Subcutaneous abdominal adipose tissue (tissue), 5 donors: ENCODE data around the gene SERPINB1.
"Not testable (repeated sequence)": the region's sequence is repeated elsewhere in the genome, so short reads cannot be mapped to it uniquely, and the experiment has no call there.

ENCODE experiments used
- H3K27ac ChIP-seq: one replicate; pipeline ENCODE4 v1.7.0; 2013; ENCODE audit warnings: low read depth, mild to moderate bottlenecking, inconsistent platforms, low read length, moderate library complexity
- H3K27me3 ChIP-seq, 5 donors: one replicate each; pipeline ENCODE4 v1.7.0; 2013; ENCODE audit warnings: low read length in 5 of 5, inconsistent platforms in 1 of 5; ENCODE audit not compliant: control insufficient read depth in 5 of 5, insufficient read depth in 4 of 5
- H3K36me3 ChIP-seq, 5 donors: one replicate each; pipeline ENCODE4 v1.7.0; 2013; ENCODE audit warnings: low read length in 5 of 5; ENCODE audit not compliant: control insufficient read depth in 5 of 5, insufficient read depth in 5 of 5
- H3K4me1 ChIP-seq, 5 donors: one replicate each; pipeline ENCODE4 v1.7.0; 2013; ENCODE audit warnings: low read length in 5 of 5, mild to moderate bottlenecking in 3 of 5, moderate library complexity in 1 of 5; ENCODE audit not compliant: control insufficient read depth in 5 of 5, insufficient read depth in 5 of 5
- H3K4me3 ChIP-seq, 5 donors: one replicate each; pipeline ENCODE4 v1.7.0; 2013; ENCODE audit warnings: low read length in 5 of 5, low read depth in 1 of 5
- H3K9ac ChIP-seq, 5 donors: one replicate each; pipeline ENCODE4 v1.7.0; 2013; ENCODE audit warnings: low read length in 5 of 5, mild to moderate bottlenecking in 4 of 5, moderate library complexity in 3 of 5
- H3K9me3 ChIP-seq, 5 donors: one replicate each; pipeline ENCODE4 v1.7.0; 2013; ENCODE audit warnings: low read length in 5 of 5; ENCODE audit not compliant: control insufficient read depth in 5 of 5
- donor health status: healthy.
- donor health status: healthy.
- donor health status: healthy.
- donor health status: healthy.
- donor health status: healthy.

Gene SERPINB1

DNA sequence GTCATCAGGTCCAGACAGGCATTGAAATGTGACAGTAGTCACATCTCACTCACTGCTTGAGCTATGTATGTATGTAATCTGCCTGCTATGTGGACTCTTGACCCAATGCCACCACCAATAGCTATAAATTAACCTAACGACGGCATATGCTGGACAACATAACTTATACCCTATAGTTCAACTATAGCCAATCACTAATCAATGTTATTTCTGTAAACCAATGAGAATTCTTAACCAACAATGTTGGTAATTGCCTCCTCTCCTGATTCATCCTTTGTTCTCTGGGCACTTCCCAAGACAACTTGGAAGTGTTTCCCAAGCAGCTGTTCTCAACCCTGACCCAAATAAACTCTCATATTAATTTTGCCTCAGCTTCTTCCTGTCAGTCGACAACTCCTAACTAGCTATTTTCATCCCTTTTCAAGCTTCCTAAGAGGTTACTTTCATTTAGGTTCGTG is 24.1 kb upstream of the SERPINB1 start:
- Histone ChIP-seq H3K9ac (no peak overlapping the region), H3K36me3 (no peaks in the 10 kb centered on the region), H3K4me3 (peak overlapping the region in 4 of 5 donors; percentile 4 to 25 (median 13)), H3K27me3 (no peaks in the 10 kb centered on the region), H3K9me3 (no peaks in the 10 kb centered on the region), H3K4me1 (peaks cover 2 to 18% (median 12%) of the 10 kb centered on the region in 5 donors), H3K27ac (peak overlapping the region; percentile 35)

DNA sequence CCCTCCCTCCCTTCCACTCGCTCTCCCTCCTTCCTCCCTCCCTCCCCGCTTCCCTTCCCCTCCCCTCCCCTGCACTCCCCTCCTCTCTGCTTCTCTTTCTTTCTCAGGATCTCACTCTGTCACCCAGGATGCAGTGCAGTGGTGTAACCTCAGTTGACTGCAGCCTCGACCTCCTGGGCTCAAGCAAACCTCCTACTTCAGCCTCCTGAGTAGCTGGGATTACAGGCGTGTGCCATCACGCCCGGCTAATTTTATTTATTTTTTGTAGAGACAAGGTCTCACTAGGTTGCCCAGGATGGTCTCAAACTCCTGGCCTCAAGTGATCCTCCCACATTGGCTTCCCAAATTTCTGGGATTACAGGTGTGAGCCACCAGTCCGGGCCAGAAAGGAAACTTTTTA is 23.6 kb upstream of the SERPINB1 start:
- H3K36me3 ChIP-seq = no peaks in the 10 kb centered on the region
- no peak overlapping the region for H3K9ac ChIP-seq
- H3K9me3 ChIP-seq = no peaks in the 10 kb centered on the region
- no peak overlapping the region for H3K4me3 ChIP-seq
- H3K27me3 ChIP-seq = no peaks in the 10 kb centered on the region
- H3K4me1 ChIP-seq = peaks cover 2 to 18% (median 12%) of the 10 kb centered on the region in 5 donors
- no peak overlapping the region for H3K27ac ChIP-seq

DNA sequence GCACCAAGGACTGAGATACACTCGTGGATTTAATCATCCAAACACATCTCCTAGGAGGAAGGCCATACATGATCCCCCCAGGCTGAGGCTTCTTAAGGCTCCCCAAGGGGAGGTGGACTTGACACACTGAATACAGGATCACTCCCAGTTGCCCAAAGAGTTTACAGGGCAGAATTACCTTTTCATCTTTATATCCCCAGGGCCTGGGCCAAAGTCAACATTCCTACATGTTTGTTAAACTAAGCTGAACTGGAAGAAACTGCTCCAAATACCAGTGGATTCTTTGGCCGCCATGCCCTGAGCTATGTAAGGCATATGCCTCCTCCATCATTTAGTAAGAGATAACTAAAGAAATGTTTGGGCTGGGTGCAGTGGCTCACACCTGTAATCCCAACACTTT is 22.2 kb upstream of the SERPINB1 start:
- Histone ChIP-seq H3K9me3 (no peaks in the 10 kb centered on the region), H3K4me3 (no peak overlapping the region), H3K4me1 (peaks cover 2 to 23% (median 14%) of the 10 kb centered on the region in 5 donors), H3K27ac (no peak overlapping the region), H3K9ac (no peak overlapping the region), H3K27me3 (no peaks in the 10 kb centered on the region), H3K36me3 (no peaks in the 10 kb centered on the region)

DNA sequence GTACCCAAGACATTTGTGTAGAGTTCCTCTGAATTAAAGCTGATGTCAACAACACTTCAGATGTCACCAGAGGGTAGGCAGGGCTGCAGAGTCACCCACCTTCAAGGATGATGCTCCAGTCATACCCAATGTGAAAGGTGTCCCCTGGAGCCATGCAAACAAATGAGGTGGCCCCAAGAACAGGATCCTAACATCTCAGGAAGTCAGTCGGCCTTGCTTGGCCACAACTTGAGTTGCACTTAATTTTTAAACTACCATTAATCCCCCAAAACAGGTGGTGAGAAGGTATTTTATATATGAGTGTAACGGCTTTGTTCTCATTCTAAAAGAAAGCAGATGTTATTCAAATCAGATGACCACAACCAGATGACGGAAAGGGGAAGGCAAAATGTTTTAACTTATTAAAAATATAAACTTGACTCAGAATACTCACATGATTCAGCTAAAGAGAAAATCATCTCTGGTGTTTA is 21.1 kb upstream of the SERPINB1 start:
- no peaks in the 10 kb centered on the region for H3K36me3 ChIP-seq
- H3K27ac ChIP-seq = no peak overlapping the region
- peaks cover 2 to 34% (median 20%) of the 10 kb centered on the region in 5 donors for H3K4me1 ChIP-seq
- H3K4me3 ChIP-seq = no peak overlapping the region
- no peak overlapping the region for H3K9ac ChIP-seq
- H3K9me3 ChIP-seq = no peaks in the 10 kb centered on the region
- H3K27me3 ChIP-seq = no peaks in the 10 kb centered on the region

DNA sequence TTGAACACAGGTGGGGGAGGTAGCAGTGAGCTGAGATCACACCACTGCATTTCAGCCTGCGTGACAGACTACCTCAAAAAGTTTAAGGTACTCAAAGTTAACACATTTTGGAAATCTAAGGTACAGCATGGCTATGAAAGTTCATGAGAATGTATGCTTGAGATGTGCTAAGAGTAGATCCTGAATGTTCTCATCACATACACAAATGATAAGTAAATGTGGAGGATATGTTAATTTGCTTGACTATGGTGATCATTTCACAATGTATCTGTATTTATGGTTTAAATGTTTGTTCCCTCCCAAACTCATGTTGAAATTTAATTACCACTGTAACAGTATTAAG is 20.1 kb upstream of the SERPINB1 start:
- Histone ChIP-seq H3K36me3 (no peaks in the 10 kb centered on the region), H3K4me1 (peaks cover 2 to 43% (median 23%) of the 10 kb centered on the region in 5 donors), H3K27me3 (no peaks in the 10 kb centered on the region), H3K9me3 (no peaks in the 10 kb centered on the region), H3K27ac (no peak overlapping the region), H3K9ac (no peak overlapping the region), H3K4me3 (no peak overlapping the region)

DNA sequence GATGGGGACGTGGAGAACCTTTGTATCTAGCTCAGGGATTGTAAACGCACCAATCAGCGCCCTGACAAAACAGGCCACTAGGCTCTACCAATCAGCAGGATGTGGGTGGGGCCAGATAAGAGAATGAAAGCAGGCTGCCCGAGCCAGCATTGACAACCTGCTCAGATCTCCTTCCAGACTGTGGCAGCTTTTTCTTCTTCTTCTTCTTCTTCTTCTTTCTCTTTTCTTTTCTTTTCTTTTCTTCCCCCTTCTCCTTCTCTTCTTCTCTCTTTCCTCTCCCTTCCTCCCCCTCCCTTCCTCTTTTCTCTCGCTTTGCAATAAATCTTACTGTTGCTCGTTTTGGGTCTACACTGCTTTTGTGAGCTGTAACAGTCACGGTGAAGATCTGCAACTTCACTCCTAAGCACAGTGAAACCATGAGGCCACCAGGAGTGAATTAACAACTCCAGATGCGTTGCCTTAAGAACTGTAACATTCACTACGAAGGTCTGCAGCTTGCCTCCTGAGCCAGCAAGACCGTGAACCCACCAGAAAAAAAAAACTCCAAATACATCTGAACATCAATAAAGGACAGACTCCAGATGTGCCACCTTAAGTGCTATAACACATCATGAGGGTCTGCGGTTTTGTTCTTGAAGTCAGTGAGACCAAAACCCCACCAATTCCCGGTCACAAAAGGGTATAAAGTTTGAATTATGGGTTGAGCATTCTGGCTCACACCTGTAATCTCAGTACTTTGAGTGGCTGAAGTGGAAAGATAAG is 19.6 kb upstream of the SERPINB1 start:
- no peak overlapping the region for H3K27ac ChIP-seq
- H3K36me3 ChIP-seq = no peaks in the 10 kb centered on the region
- peaks cover 2 to 40% (median 22%) of the 10 kb centered on the region in 5 donors for H3K4me1 ChIP-seq

DNA sequence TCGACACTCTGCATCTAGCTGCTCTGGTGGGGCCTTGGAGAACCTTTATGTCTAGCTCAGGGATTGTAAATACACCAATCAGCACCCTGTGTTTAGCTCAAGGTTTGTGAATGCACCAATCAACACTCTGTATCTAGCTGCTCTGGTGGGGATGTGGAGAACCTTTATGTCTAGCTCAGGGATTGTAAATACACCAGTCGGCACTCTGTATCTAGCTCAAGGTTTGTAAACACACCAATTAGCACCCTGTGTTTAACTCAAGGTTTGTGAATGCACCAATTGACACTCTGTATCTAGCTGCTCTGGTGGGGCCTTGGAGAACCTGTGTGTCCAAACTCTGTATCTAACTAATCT is 19.0 kb upstream of the SERPINB1 start:
- peaks cover 2 to 35% (median 17%) of the 10 kb centered on the region in 5 donors for H3K4me1 ChIP-seq

More for the DNA sequence above, 19.6 kb upstream of the SERPINB1 start:
- Histone ChIP-seq H3K4me3 (no peak overlapping the region), H3K9me3 (no peaks in the 10 kb centered on the region), H3K9ac (no peak overlapping the region), H3K27me3 (no peaks in the 10 kb centered on the region)

DNA sequence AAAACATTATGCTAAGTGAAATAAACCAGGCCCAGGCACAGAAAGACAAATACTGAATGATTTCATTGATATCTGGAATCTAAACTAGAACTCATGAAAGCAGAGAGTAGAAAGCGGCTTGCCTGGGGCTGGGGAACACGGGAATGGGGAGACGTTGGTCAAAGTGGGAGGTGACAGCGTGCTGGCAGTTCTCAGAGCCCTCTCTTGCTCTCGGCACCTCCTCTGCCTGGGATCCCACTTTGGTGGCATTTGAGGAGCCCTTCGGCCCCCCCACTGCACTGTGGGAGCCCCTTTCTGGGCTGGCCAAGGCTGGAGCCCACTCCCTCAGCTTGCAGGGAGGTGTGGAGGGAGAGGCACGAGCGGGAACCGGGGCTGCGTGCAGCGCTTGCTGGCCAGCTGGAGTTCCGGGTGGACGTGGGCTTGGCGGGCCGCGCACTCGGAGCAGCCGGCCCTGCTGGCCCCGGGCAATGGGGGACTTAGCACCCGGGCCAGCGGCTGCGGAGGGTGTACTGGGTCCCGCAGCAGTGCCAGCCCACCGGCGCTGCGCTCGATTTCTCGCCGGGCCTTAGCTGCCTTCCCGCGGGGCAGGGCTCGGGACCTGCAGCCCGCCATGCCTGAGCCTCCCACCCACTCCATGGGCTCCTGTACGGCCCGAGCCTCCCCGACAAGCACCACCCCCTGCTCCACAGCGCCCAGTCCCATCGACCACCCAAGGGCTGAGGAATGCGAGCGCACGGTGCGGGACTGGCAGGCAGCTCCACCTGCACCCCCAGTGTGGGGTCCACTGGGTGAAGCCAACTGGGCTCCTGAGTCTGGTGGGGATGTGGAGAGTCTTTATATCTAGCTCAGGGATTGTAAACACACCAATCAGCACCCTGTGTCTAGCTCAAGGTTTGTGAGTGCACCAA is 18.4 kb upstream of the SERPINB1 start:
- not testable (repeated sequence) for H3K4me3 ChIP-seq, H3K27ac ChIP-seq, H3K36me3 ChIP-seq, H3K9ac ChIP-seq, H3K9me3 ChIP-seq, H3K27me3 ChIP-seq
- peaks cover 0 to 35% (median 17%) of the 10 kb centered on the region in 5 donors for H3K4me1 ChIP-seq

More for the DNA sequence above, 19.0 kb upstream of the SERPINB1 start:
- H3K27me3 ChIP-seq, H3K4me3 ChIP-seq, H3K9me3 ChIP-seq, H3K9ac ChIP-seq, H3K36me3 ChIP-seq, H3K27ac ChIP-seq: not testable (repeated sequence)

DNA sequence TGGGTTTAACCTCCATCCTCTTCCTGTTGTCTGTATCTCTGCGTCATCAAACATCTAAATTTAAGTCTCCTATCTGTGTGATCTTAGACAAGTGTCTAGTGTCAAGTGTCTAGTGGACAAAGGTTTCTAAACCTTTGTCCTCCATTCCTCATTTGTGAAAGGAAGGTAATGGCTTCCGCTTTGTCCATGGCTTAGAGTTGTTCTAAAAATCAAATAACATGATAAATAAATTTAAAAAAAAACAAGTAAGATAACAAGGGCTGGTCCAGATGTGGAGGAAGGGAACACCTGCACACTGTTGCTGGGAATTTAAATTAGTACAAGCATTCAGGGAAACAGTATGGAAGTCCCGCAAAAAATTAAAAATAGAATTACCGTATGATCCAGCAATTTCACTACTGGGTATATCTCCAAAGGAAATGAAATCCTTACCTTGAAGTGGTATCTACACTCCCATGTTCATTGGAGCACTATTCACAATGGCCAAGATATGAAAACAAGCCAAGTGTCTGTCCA is 17.6 kb upstream of the SERPINB1 start:
- Histone ChIP-seq H3K27ac (no peak overlapping the region), H3K4me1 (peaks cover 3 to 43% (median 24%) of the 10 kb centered on the region in 5 donors), H3K9me3 (no peaks in the 10 kb centered on the region), H3K27me3 (no peaks in the 10 kb centered on the region), H3K36me3 (no peaks in the 10 kb centered on the region), H3K4me3 (no peak overlapping the region), H3K9ac (no peak overlapping the region)
